NCI-H526 (cell line): ENCODE data around the gene ZNRF2.
"Not testable (repeated sequence)": the region's sequence is repeated elsewhere in the genome, so short reads cannot be mapped to it uniquely, and the experiment has no call there.

Experiments
- DNase-seq, 2 experiments: peaks; one replicate each; lab custom pipeline; 2025; lab: John Stamatoyannopoulos, UW

ZNRF2 gene

GRCh38 chr7:30260246-30260768 is 24.1 kb upstream of the ZNRF2 start:
- DNase-seq, result no peak

DNA sequence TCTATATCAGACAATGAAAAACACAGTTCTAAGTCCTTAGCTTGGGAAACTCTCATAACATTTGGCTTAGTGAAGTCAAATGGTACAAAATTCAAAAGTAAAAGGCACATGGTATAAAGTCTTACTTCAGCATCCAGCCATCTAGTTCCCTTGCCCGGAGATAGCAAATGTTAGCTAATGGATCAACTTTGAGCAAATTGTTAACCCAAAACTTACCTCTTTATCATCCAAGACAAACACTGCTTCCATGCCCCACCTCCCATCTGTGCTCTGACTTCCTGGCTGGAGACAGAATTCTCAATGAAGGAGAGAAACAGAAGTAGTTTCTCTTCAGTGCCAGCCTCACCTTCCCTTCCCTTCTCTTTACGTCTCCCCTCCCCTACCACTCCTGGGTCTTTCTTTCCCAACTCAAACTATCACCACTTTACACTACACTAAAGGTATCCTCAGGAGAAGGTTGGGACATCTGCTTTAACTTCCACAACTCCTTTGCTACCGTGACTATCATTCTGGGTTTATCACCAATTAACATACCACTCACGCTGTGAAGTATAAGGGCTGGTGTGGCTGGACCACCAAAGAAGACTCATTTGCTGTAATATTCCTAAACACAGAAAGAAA is 21.2 kb upstream of the ZNRF2 start:
- no peak for DNase-seq

DNA sequence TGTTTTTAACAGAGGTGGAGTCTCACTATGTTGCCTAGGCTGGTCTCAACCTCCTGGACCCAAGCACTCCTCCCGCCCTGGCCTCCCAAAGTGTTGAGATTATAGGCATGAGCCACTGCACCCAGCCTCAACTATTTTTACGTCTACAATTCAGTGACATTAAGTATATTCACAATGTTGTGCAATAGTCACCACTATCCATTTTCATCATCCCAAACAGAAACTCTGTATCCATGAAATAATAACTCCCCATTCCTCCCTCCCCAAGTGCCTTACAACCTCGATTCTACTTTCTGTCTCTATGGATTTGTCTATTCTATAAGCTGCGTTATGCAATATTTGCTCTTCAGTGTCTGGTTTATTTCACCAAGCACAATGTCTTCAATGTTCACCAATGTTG is 20.3 kb upstream of the ZNRF2 start:
- DNase-seq, result no peak

DNA sequence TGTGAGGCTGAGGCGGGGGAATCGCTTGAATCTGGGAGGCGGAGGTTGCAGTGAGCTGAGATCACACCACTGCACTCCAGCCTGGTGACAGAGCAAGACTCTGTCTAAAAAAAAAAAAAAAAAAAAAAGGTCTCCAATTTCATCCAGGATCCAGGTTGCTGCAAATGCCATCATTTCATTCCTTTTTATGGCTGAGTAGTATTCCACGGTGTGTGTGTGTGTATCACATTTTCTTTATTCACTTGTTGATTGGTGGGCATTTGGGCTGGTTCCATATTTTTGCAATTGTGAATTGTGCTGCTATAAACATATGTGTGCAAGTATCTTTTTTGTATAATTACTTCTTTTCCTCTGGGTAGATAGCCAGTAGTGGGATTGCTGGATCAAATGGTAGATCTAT is 19.2 kb upstream of the ZNRF2 start:
- not testable (repeated sequence) for DNase-seq

GRCh38 chr7:30266686-30267085 is 17.7 kb upstream of the ZNRF2 start:
- peak in 1 of 2 experiments; percentile 20 for DNase-seq

DNA sequence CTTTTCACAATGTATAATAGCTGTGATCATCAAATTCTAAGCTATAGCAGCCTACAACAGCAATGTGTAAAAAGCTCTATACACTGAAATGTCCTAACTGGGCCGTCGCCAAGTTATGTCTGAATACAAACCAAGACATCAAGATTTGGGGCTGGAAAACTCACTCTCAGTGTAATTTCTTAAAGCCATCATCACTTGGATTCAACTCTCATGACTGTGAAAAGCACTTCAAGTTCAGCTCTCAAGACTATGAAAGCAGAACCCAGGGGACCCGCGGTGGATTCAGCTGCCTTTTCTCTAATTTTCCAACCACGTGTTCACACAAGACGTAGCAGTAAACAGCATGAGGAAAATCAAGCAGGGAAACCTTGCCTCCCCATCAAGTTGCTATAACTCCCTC is 15.8 kb upstream of the ZNRF2 start:
- no peak for DNase-seq

DNA sequence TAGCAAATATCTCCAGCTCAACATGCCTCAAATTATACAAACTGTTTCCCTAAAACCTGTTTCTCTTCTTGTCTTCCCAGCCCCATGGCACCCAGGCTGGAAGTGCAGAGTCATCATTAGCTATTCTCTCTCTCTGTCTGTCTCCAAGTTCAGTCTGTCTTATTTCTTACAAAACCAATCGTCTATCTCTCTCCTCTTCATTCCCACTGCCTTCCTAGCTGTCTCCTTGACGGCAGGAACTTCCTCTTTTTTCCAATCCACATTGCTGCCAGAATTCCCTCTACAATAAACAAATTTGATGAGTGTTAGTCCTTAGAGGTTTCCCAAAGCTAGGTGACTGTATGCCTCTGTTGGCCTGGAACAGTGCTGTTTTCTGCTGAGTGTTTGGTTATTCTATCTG is 14.9 kb upstream of the ZNRF2 start:
- peak in 1 of 2 experiments; percentile 11 for DNase-seq

DNA sequence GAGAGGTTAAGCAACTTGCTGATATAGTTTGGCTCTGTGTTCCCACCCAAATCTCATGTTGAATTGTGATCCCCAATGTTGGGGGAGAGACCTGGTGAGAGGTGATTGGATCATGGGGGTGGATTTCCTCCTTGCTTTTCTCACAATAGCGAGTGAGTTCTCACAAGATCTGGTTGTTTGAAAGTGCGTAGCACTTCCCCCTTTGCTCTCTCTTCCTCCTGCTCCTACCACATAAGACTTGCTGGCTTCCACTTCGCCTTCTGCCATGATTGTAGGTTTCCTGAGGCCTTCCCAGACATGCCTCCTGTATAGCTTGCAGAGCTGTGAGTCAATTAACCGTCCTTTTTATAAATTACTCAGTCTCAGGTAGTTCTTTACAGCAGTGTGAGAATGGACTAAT is 13.5 kb upstream of the ZNRF2 start:
- no peak for DNase-seq

GRCh38 chr7:30272126-30272525 is 12.3 kb upstream of the ZNRF2 start:
- no peak for DNase-seq

DNA sequence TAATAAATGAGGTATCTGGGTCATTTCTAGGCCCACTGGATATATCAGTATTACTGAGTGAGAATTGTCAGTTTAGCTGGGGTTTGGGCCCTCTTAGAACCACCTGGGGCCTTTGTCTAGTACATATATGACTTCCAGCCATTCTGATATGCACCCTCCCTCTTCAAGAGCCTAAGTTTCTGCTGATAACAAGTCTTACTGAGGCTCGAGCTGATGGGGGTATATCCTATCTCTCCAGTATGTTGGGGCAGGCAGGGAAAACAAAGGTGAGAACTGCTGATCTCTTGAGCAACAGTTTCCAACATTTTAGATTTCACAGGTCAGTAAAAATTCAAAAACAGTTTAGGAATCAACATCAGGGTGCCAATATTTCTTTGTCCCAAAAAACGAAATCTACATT is 10.8 kb upstream of the ZNRF2 start:
- no peak for DNase-seq

GRCh38 chr7:30274641-30275040 is 9.8 kb upstream of the ZNRF2 start:
- DNase-seq, result no peak

GRCh38 chr7:30276203-30276900 is 8.0 kb upstream of the ZNRF2 start:
- peak; percentile 63 to 75 for DNase-seq

- no peak for DNase-seq
Observed at GRCh38 chr7:30278376-30278775, 6.0 kb upstream of the ZNRF2 start.

GRCh38 chr7:30278849-30279652 is 5.3 kb upstream of the ZNRF2 start:
- DNase-seq, result no peak

GRCh38 chr7:30279653-30279904 is 4.8 kb upstream of the ZNRF2 start:
- no peak for DNase-seq

DNA sequence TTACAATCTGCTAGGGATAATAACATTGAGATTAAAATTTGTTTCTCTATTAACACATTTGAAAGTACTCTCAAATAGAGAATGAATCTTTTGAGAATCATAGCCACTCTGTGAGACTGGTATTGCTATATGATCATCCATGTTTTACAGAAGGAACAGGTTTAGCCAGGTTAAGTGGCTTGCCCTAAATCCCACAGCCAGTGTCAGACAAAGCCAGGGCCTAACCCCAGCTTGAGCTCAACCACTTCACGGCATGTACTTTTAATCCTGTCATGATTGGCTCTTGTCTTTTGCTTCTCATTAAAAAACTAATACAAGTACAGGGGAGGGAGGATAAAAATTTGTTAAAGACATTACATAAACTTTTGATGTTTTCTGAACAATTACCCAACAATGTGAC is 3.8 kb upstream of the ZNRF2 start:
- no peak for DNase-seq

- peak in 1 of 2 experiments; percentile 36 for DNase-seq
Observed at GRCh38 chr7:30281263-30281662, 3.1 kb upstream of the ZNRF2 start.

DNA sequence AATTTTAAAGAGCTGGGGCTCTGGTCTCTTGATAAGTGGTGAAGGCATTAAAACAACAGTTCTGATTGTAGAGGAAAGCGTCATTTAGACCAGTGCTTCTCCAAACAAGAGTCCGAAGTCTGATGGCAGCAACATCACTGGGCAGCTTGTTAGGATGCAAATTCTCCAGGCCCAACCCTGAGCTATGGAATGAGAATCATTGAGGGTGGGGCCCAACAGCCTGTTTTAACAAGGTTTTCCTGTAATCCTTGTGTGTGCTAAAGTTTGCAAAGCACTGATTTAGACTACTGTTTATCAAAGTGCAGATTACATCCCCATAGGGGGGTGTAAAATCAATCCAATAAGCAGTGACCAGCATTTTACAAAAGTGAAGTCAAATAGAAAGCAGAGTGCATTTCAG is 2.6 kb upstream of the ZNRF2 start:
- DNase-seq, result peak; percentile 31 to 68

- DNase-seq, result no peak
Observed at GRCh38 chr7:30282735-30283134, 1.7 kb upstream of the ZNRF2 start.

GRCh38 chr7:30285067-30285535 is 704 bp downstream of the ZNRF2 start:
- peak in 1 of 2 experiments; percentile 78 for DNase-seq

DNA sequence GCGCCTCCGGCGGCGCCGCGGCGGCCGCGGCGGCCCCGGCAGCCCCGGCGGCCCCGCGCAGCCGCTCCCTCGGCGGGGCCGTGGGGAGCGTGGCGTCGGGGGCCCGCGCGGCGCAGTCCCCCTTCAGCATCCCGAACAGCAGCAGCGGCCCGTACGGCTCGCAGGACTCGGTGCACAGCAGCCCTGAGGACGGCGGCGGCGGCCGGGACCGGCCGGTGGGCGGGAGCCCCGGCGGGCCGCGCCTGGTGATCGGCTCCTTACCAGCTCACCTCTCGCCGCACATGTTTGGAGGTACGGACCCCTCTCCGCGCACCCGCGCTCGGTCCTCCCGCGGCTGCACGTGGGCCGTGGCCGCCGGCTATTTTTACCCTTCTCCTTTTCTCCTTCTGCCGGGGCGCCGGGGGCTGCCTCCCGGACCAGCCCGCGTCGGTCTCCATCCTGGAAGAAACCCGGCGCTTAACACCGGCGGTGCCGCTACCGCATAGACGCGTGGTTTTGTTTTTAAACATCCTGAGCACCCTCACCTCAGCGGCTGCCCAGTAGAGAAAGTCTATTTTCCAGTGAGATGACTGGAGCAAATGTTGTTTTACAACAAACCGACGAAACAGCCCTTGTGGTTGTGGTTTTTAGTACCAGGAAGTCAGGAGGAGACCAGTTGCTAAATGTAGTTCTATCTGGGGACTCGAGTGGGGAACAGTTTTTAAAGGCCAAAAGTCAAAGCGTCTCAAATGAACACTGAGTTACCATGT is 1.3 kb downstream of the ZNRF2 start:
- peak; percentile 47 to 62 for DNase-seq

GRCh38 chr7:30286749-30287148 is 2.4 kb downstream of the ZNRF2 start:
- DNase-seq, result no peak
